8988T (cell line): Measurements from ENCODE around the gene KLC4.
"Not testable (repeated sequence)": the region's sequence is repeated elsewhere in the genome, so short reads cannot be mapped to it uniquely, and the experiment has no call there.

ENCODE experiments used
- DNase-seq: peaks from one replicate; pipeline ENCODE4 v3.0.0; 2011

Gene KLC4

GRCh38 chr6:43096451-43097097, 37.1 kb downstream of the KLC4 start:
- DNase-seq: no peak

DNA sequence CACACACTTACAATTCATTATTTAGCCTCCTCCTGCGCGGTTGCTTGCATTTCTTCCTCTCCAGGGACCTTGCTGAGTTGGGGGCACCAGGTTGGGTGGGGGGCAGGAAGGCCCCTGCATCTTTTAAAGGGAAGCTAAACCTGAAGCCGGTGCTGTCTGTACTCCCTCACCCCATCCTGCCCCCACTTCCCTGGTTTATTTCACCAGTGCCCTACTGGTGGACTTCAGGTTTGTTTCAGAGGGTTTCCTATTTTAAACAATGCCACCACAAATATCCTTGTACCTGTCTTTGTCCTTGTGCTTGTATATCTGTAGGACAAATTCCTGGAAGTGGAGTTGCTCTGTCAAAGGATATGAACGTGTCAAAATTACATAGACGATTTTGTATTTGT, 37.7 kb downstream of the KLC4 start:
- no peak for DNase-seq

GRCh38 chr6:43097502-43097901, 38.1 kb downstream of the KLC4 start:
- no peak for DNase-seq

DNA sequence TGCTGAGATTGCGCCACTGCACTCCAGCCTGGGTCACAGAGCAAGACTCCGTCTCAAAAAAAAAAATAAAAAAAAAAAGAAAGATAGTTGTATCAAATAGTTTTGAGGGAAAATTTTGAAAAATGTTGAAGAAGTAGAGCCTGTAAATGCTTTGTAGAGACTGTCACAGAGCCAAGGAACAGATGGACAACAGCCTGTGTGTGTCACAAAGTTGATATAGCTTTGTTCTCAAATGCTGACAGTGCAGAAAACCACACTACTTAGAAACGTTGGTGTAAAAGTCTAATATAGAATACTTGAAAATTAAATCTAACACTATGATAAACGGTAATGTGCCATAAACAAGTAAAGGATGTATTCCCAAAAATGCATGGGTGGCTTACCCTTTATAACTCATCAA, 42.1 kb downstream of the KLC4 start:
- no peak for DNase-seq

DNA sequence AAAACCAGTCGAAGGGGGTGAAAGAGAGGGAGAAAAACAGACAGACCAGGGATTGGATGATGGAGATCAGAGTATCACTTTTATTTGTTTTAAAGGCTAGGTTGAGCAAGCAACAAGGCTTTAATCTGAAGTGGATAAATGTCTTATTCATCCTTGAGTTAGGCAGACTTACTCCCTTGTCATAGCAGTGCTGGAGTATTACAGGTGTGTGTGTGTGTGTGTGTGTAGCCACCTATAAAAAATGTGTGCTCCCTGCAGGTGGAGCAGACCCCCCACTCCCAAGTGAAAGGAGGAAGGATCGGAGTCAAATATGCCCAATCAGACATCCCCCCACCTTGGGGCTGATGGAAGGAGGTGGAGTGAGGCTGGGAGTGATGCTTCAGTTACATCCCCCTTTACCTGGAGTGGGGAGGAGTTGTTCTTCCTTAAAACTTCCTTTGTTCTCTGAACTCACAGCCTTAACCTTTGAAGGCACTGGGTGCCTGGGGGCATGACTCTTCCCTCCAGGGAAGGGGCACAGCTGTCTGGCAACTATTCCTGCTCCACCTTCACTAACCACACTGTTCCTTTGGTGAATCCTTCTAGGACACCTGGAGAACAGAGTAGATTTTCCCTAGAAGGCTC, 43.9 kb downstream of the KLC4 start:
- DNase-seq: no peak

DNA sequence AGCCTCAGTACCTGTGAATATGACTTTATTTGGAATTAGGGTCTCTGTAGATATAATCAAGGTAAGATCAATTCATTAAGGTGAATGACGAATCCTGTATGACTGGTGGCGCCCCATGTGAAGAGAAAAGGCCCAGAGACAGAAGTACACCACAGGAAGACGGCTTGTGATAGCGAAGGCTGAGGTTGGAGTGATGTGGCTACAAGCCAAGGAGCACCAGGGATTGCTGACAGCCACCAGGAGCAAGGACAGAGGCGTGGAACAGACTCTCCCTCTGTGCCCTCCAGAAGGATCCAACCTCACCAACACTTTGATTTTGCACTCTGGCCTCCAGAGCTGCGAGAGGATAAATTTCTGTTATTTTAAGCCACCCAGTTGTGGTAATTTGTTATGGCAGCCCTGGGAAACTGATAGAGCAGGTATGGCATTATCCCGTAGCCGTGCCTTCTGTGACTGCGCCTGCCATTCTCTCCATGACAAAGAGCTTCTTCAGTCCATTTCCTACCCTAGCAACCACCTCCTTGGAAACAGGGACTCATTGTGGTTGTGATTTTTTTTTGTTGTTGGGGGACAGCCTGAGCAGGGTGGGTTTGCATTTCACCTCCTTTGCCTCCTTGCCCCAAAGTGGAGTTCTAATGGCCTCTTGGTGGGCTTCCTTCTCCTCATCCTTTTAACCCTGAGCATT, 46.2 kb downstream of the KLC4 start:
- no peak for DNase-seq

GRCh38 chr6:43107344-43108062, 48.1 kb downstream of the KLC4 start:
- DNase-seq: no peak

- DNase-seq: no peak
These were observed 54.2 kb downstream of the KLC4 start for GRCh38 chr6:43113431-43114260.

DNA sequence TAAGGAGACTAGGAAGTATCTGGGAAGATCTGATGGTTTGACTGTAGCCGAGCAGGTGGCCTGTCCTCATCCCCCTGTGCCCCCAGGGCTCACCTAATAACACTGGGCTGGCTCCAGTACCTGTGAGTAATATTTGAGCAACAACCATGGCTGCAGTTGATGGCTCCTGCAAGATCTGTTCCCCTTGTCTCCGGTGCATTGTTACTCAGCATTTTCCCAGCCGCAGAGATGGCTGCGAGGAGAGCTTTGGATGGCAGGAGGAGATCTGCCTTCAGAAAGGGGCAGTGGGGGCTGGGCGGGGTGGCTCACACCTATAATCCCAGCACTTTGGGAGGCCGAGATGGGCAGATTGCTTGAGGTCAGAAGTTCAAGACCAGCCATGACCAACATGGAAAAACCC, 55.9 kb downstream of the KLC4 start:
- DNase-seq: no peak

DNA sequence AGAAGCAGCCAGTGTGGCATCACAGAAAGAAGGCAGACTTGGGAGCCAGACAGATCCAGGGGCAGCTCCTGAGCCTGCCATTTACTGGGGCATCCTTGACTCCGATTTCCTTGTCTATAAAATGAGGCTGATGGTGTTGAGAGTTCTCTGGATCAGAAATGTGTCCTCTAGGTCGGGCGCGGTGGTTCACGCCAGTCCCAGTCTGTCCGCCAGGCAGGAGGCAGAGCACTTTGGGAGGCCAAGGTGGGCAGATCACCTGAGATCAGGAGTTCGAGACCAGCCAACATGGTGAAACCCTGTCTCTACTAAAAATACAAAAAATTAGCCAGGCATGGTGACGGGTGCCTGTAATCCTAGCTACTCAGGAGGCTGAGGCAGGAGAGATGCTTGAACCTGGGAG, 58.0 kb downstream of the KLC4 start:
- not testable (repeated sequence) for DNase-seq

DNA sequence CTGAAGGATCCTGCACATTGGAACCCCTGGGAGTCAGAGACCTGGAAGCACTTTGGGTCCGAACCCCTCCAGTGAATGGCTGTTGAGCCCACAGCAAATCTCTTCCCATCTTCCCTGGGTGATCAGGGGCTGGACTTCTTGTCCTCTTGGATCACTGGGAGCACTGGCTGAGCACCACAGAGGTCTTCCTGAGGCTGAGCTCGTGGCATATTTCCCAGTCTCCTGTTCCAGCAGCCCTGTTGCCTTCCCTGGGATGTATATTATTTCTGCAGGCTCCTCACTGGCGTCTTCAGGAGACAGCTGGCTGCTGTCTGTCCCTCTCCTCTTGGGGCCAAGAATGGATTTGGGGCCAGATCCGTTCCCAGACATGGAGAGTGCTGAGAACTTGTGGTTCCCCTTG, 60.1 kb downstream of the KLC4 start:
- DNase-seq: no peak

GRCh38 chr6:43120101-43120763, 60.8 kb downstream of the KLC4 start:
- DNase-seq: no peak

DNA sequence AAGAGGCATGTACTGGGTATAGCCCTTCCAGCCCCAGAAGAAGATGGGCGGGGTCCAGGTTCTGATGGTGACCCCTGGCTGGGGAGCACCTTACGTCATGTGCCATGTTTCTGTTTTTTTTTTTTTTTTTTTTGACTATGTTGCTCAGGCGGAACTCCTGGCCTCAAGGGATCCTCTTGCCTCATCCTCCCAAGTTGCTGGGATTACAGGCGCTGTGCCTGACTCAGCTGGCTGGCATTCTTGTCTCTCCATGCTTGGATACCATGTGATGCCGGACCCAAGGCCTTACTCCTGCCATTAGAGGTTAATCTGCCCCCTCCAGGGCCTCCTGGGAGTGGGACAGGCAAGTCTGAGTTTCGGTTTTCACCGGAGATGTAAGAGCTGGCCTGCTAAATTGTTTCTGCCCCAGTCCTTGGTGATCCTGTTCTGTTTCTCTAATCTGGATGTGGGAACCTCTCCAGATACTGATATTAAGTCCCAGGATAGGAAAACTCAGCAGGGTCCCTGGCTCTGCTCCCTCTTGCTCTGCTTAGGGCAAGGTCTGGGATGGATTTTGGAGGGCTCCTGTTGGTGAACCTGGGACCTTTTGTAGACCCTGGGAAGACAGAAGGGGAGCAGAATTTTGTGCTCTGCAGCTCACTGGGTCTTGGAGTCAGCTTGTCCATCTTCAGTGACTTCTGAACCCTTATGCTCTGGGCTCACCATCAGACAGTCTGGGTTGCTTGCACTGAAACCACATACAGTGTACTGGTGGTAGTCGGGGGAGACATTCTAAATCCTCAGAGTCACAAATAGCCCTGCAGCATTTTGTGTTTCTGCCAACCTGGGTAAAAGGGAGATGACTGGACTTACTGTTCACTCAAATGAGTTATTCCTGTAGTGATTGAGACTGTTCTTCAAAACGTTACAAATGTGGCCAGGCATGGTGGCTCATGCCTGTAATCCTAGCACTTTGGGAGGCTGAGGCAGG, 61.8 kb downstream of the KLC4 start:
- no peak for DNase-seq

GRCh38 chr6:43122146-43122545, 62.7 kb downstream of the KLC4 start:
- no peak for DNase-seq

GRCh38 chr6:43123461-43124314, 64.3 kb downstream of the KLC4 start:
- DNase-seq: no peak

DNA sequence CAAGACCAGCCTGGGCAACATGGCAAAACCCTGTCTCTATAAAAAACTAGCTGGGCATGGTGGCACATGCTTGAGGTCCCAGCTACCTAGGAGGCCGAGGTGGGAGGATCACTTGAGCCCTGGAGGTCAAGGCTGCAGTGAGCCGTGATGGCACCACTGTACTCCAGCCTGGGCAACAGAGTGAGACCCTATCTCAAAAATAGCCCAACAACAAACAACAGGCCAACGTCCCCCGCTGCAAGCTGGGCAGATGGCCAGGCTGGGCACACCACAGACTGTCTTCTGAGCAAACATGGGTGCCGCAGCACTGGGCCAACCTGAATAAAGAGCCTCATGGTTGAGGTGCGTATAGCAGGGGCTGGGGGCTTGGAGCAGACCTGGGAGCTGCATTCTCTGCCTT, 65.0 kb downstream of the KLC4 start:
- no peak for DNase-seq
